Measurements from ENCODE around the gene TTC12.

The TTC12 gene

GRCh38 chr11:113408206-113408605, 93.8 kb downstream of the TTC12 start:
- no peak for DNase-seq

GRCh38 chr11:113408887-113409286, 94.5 kb downstream of the TTC12 start:
- no peak for DNase-seq

GRCh38 chr11:113409526-113409925, 95.1 kb downstream of the TTC12 start:
- no peak for DNase-seq

- no peak for DNase-seq
Measured at GRCh38 chr11:113410414-113411135, 96.2 kb downstream of the TTC12 start.

GRCh38 chr11:113411536-113411935, 97.2 kb downstream of the TTC12 start:
- DNase-seq = no peak

GRCh38 chr11:113412675-113413074, 98.3 kb downstream of the TTC12 start:
- no peak for DNase-seq

GRCh38 chr11:113415343-113415742, 101.0 kb downstream of the TTC12 start:
- no peak for DNase-seq
